ENCODE results near the gene CPNE9. TPM values are rescaled to one million over a fixed set of nuclear protein-coding genes. Genes with fewer than 3 reads are reported as not detected.

CPNE9 gene
- total RNA-seq, 1 donor from 2014 or later, result 0.37 TPM

- DNase-seq (ENCODE audit: low spot score), result no peak
Measured at GRCh38 chr3:9777694-9778021, 74.0 kb downstream of the CPNE9 start.

- DNase-seq (ENCODE audit: low spot score), result no peak
Measured at GRCh38 chr3:9778143-9779074, 74.8 kb downstream of the CPNE9 start.

GRCh38 chr3:9779075-9779593 lies 75.5 kb downstream of the CPNE9 start:
- no peak for DNase-seq (ENCODE audit: low spot score)

Other genes with a start within 250 kb of the CPNE9 start
- not detected for gene LHFPL4, start 150.0 kb upstream of the CPNE9 start, total RNA-seq
- 32.7 TPM for gene MTMR14, start 54.3 kb upstream of the CPNE9 start, total RNA-seq
- gene BRPF1, start 27.9 kb downstream of the CPNE9 start, total RNA-seq, result 17.3 TPM
- gene OGG1, start 46.1 kb downstream of the CPNE9 start, total RNA-seq, result 37.6 TPM
- 30.6 TPM for gene CAMK1, start 66.1 kb downstream of the CPNE9 start, total RNA-seq
- 63.3 TPM for gene TADA3, start 88.6 kb downstream of the CPNE9 start, total RNA-seq
- gene ARPC4, start 89.2 kb downstream of the CPNE9 start, total RNA-seq, result 137 TPM
- gene TTLL3, start 106.4 kb downstream of the CPNE9 start, total RNA-seq, result 62.8 TPM
- gene RPUSD3, start 140.2 kb downstream of the CPNE9 start, total RNA-seq, result 37.5 TPM
- 5.0 TPM for gene CIDEC, start 176.4 kb downstream of the CPNE9 start, total RNA-seq
- 30.7 TPM for gene JAGN1, start 186.8 kb downstream of the CPNE9 start, total RNA-seq
- gene IL17RE, start 199.0 kb downstream of the CPNE9 start, total RNA-seq, result 91.5 TPM
- gene IL17RC, start 213.3 kb downstream of the CPNE9 start, total RNA-seq, result 33.3 TPM
- 116 TPM for gene CRELD1, start 230.0 kb downstream of the CPNE9 start, total RNA-seq
- gene PRRT3, start 248.6 kb downstream of the CPNE9 start, total RNA-seq, result 6.1 TPM